Measurements from ENCODE around the gene GPS1. TPM values are rescaled to one million over a fixed set of nuclear protein-coding genes. Genes with fewer than 3 reads are reported as not detected.

GPS1 gene
- total RNA-seq, 4 donors from 2014 or later, result 76.0 to 326 (median 85.6) TPM

DNA sequence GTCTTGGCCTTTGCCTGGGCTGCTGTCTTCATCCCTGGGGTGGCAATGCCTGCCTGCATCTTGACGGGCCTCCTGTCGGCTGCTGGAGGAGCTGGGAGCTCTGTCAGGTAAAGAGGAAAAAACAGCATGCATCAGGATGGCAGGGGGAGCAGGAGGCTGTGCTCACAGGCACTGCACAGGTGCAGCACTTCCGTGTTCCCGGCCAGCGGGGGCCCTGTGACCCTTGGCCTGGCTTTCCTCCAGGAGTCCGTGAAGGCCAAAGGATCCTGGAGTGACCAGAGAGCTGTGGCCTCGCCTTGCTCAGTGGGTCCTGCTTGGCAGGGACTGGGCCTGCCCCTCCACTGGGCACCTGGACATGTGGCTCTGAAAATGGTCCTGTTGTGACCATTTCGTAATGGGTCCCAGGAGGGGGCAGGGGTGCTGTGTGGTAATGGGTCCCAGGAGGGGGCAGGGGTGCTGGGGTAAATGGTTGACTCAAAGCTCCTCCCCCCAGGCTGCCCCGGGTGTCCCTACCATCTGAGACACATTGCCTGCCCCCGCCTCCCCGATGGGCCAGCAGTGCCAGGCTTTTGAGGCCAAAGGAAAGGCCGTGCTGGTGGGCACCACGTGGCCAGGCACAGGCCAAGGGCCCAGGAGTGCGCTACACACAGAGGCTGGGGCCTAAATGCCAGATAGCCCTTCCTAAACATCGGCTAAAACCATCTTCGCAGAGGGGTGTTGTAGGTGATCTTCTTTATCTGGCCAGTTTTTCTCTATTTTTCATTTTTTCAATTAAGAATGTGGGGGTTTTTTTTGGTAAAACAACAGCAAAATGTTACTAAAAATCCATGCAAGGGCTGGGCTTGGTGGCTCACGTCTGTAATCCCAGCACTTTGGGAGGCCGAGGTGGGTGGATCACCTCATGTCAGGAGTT is 50.3 kb downstream of the GPS1 start:
- peak overlapping the region in 1 of 2 donors; percentile 4 for H3K27ac ChIP-seq
- DNase-seq, result peak; percentile 20 to 28
- intact Hi-C loops (cut with DNase I; ENCODE audit: low total_unique reads), result no loop called here

DNA sequence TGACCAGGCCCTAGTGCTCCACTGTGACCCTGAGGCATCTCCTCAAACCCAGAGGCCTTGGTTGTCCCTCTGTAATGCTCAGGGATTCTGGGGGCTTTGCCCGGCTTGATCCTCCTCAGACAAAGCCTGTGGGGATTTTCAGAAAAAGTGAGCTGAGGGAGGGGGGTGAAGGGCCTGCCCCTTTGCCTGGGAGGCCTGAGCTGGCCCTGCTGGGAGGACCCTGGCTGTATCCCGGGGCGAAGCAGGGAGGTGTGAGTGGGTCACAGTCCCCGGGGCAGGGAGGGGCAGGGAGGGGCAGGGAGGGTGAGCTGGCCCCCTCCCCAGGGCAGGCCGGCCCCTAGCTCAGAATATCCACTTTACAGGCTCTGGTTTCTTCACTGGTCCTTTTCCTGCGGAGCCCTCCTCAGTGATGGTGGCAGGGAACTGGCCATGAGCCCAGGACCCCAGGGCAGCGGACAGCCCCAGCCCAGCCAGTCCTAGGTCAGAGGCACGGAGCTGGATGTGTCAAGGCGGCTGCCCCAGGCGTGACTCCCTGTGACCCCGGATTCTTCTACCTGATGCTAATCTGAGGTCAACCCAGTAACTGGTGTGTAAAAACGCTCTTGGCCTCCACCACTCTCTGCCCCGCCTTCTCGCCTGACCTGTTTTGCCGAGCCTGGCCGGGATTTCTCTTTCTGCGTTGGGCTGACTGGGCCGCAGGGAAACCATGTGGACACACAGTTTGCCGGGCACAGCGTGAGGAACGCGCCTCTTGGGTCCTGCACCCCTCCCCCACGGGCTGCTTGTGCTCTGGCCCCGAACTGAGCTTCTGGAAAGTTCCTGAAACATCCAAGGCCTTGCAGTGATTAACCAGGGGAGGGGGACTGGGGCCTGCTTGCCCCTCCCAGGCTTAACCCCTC is 52.1 kb downstream of the GPS1 start:
- peak; percentile 69 to 74 for DNase-seq
- Histone ChIP-seq H3K4me1 (peaks cover 0 to 13% of the 10 kb centered on the region in 2 donors), H3K9me3 (no peaks in the 10 kb centered on the region), H3K4me3 (no peak overlapping the region), H3K27me3 (no peaks in the 10 kb centered on the region), H3K27ac (peak overlapping the region; percentile 68 to 73), H3K36me3 (no peaks in the 10 kb centered on the region)
- TF ChIP-seq POLR2A (IDR thresholded peaks at IDR 0.05), result no peak
- no peak for TF ChIP-seq CTCF (IDR thresholded peaks at IDR 0.05)
- intact Hi-C loops (cut with DNase I; ENCODE audit: low total_unique reads), result no loop called here

More for the DNA sequence above, 50.3 kb downstream of the GPS1 start:
- TF ChIP-seq POLR2A (IDR thresholded peaks at IDR 0.05) (no peak), CTCF (IDR thresholded peaks at IDR 0.05) (no peak)
- Histone ChIP-seq H3K4me1 (peaks cover 0 to 17% of the 10 kb centered on the region in 2 donors), H3K36me3 (no peaks in the 10 kb centered on the region), H3K4me3 (no peak overlapping the region), H3K27me3 (no peaks in the 10 kb centered on the region), H3K9me3 (no peaks in the 10 kb centered on the region)

DNA sequence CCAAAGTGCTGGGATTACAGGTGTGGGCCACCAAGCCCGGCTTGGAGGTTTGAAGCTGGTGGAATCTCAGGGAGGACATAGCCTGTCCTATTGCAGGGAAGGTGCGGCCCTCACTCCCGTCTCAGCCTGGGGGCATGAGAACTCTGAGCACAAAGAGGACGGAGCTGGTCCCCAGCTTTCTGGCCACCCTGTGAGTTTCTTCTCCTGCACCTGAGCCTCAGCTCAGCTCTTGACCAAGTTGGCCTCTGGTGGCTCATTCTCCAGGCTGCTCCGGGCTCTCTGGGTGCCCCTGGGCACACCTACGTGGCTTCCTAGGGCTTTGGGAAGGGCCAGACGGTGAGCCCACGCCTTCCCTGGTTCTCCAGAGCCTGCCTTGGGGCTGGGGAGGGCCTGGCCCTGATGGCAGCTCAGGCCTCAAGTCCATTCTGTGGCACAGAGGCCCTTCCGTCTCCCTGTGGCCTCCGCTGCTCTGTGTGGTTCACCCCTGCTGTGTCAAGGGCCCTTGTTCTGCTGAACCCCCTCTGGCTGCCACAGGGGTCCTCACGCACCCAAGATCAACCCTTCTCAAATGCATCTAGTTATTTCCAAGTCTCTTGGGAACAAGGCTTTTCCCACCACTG is 53.2 kb downstream of the GPS1 start:
- H3K27me3 ChIP-seq, result no peaks in the 10 kb centered on the region
- DNase-seq, result no peak
- H3K4me3 ChIP-seq, result no peak overlapping the region
- H3K9me3 ChIP-seq, result no peaks in the 10 kb centered on the region
- intact Hi-C loops (cut with DNase I; ENCODE audit: low total_unique reads), result no loop called here
- no peaks in the 10 kb centered on the region for H3K36me3 ChIP-seq
- peaks cover 0 to 13% of the 10 kb centered on the region in 2 donors for H3K4me1 ChIP-seq
- H3K27ac ChIP-seq, result peak overlapping the region in 1 of 2 donors; percentile 73
- TF ChIP-seq POLR2A (IDR thresholded peaks at IDR 0.05), result no peak
- TF ChIP-seq CTCF (IDR thresholded peaks at IDR 0.05), result no peak

GRCh38 chr17:82105417-82105881 is 53.8 kb downstream of the GPS1 start:
- DNase-seq, result peak in 1 of 2 donors; percentile 14
- Histone ChIP-seq H3K36me3 (no peaks in the 10 kb centered on the region), H3K9me3 (no peaks in the 10 kb centered on the region), H3K27ac (peak overlapping the region in 1 of 2 donors; percentile 29), H3K4me1 (peaks cover 0 to 13% of the 10 kb centered on the region in 2 donors), H3K27me3 (no peaks in the 10 kb centered on the region), H3K4me3 (no peak overlapping the region)
- TF ChIP-seq CTCF (IDR thresholded peaks at IDR 0.05) (no peak), POLR2A (IDR thresholded peaks at IDR 0.05) (no peak)
- intact Hi-C loops (cut with DNase I; ENCODE audit: low total_unique reads), result no loop called here

All from uterus (tissue), 4 donors.